ENCODE data around the gene LPO.

DNA sequence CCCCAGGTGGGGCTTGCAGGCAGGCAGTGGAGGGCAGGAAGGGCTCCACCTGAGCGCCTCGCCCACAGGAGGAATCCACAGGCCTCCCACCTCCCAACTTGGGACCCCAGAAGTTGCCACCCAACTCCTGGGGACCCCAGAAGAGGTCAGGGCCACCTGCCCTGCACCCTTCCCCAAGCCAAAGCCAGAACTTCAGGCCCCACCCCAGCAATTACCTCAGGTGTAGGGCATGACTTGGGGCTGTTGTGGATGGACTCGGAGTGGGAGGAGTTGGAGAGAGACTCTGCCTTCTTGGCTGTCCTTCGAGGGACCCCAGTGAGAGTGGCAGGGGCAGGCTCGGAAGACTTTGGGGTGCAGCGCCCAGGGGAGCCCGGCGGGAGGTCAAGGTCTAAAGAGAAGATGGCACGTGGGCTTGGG, 79.7 kb downstream of the LPO start:
- TF ChIP-seq, protein P1, sequence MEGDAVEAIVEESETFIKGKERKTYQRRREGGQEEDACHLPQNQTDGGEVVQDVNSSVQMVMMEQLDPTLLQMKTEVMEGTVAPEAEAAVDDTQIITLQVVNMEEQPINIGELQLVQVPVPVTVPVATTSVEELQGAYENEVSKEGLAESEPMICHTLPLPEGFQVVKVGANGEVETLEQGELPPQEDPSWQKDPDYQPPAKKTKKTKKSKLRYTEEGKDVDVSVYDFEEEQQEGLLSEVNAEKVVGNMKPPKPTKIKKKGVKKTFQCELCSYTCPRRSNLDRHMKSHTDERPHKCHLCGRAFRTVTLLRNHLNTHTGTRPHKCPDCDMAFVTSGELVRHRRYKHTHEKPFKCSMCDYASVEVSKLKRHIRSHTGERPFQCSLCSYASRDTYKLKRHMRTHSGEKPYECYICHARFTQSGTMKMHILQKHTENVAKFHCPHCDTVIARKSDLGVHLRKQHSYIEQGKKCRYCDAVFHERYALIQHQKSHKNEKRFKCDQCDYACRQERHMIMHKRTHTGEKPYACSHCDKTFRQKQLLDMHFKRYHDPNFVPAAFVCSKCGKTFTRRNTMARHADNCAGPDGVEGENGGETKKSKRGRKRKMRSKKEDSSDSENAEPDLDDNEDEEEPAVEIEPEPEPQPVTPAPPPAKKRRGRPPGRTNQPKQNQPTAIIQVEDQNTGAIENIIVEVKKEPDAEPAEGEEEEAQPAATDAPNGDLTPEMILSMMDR (conservative IDR thresholded peaks at IDR 0.05; ENCODE audit: low read depth, low read length) = no peak
- no peak for TF ChIP-seq EZH2phosphoT487 (IDR thresholded peaks at IDR 0.05; ENCODE audit: borderline replicate concordance, low read length)

Measured in PC-3 (cell line).